LNCaP clone FGC (cell line): ENCODE results near the gene TPM1.
"Not testable (repeated sequence)": the region's sequence is repeated elsewhere in the genome, so short reads cannot be mapped to it uniquely, and the experiment has no call there.

Experiments used
- DNase-seq: peaks from one replicate; pipeline ENCODE4 v3.0.0-alpha.2; 2011; ENCODE audit warnings: low read depth
- H3K4me3 ChIP-seq: 2 replicates; pipeline ENCODE4 v1.5.1; 2011; ENCODE audit warnings: mild to moderate bottlenecking, low read depth, low read length, control low read depth
- CTCF ChIP-seq: IDR thresholded peaks from 2 replicates; pipeline ENCODE4 v1.5.1; 2012; ENCODE audit warnings: mild to moderate bottlenecking; ENCODE audit not compliant: control insufficient read depth, insufficient read depth; ENCODE audit errors: extremely low read depth

The TPM1 gene

GRCh38 chr15:63041974-63042876 lies at the start of gene TPM1:
TPM1 (plus strand) TSS chr15:63042747; CDS start chr15:63042830, 83 bp downstream.
- no peak for TF ChIP-seq CTCF
- no peak for DNase-seq
- H3K4me3 ChIP-seq, result no peak within 1 kb of the TSS

GRCh38 chr15:62993066-62993465 lies 49.5 kb upstream of the TPM1 start:
- DNase-seq, result no peak
- TF ChIP-seq CTCF, result no peak
- H3K4me3 ChIP-seq, result no peak overlapping the region

GRCh38 chr15:62993632-62994031 lies 48.9 kb upstream of the TPM1 start:
- peak; percentile 56 for DNase-seq

GRCh38 chr15:62994439-62994838 lies 48.1 kb upstream of the TPM1 start:
- no peak overlapping the region for H3K4me3 ChIP-seq
- TF ChIP-seq CTCF, result no peak
- no peak for DNase-seq

More at GRCh38 chr15:62993632-62994031, 48.9 kb upstream of the TPM1 start:
- H3K4me3 ChIP-seq, result not testable (repeated sequence)

- H3K4me3 ChIP-seq, result no peak overlapping the region
- no peak for TF ChIP-seq CTCF
- DNase-seq, result peak; percentile 41
These were observed 47.4 kb upstream of the TPM1 start for GRCh38 chr15:62994975-62995681.

GRCh38 chr15:62997441-62997840 lies 45.1 kb upstream of the TPM1 start:
- no peak for TF ChIP-seq CTCF
- DNase-seq, result no peak
- H3K4me3 ChIP-seq, result no peak overlapping the region

GRCh38 chr15:62998262-62998890 lies 44.2 kb upstream of the TPM1 start:
- H3K4me3 ChIP-seq, result no peak overlapping the region
- no peak for TF ChIP-seq CTCF
- DNase-seq, result no peak
